IPS-20b (cell line): Measurements from ENCODE around the gene TSGA10IP.

Source experiments
- H3K27ac ChIP-seq: one replicate; pipeline ENCODE4 v1.5.1; 2013; ENCODE audit warnings: low read length
- H3K27me3 ChIP-seq: 2 replicates; pipeline ENCODE4 v1.6.1; 2013; ENCODE audit warnings: mild to moderate bottlenecking, low read length, inconsistent platforms; ENCODE audit not compliant: insufficient read depth
- H3K36me3 ChIP-seq: 2 replicates; pipeline ENCODE4 v1.6.1; 2013; ENCODE audit warnings: low read depth, mild to moderate bottlenecking, inconsistent platforms, low read length, moderate library complexity; ENCODE audit not compliant: insufficient read depth
- H3K4me1 ChIP-seq: 2 replicates; pipeline ENCODE4 v1.6.1; 2013; ENCODE audit warnings: mild to moderate bottlenecking, control low read depth, inconsistent platforms, low read length, moderate library complexity; ENCODE audit not compliant: insufficient read depth
- H3K4me3 ChIP-seq: 2 replicates; pipeline ENCODE4 v1.5.1; 2013; ENCODE audit warnings: mild to moderate bottlenecking, low read length, inconsistent platforms
- H3K9ac ChIP-seq: 2 replicates; pipeline ENCODE4 v1.6.1; 2013; ENCODE audit warnings: low read depth, mild to moderate bottlenecking, inconsistent platforms, low read length, moderate library complexity
- H3K9me3 ChIP-seq: 2 replicates; pipeline ENCODE4 v1.6.1; 2013; ENCODE audit warnings: mild to moderate bottlenecking, low read depth, low read length, inconsistent platforms; ENCODE audit not compliant: insufficient read depth

Gene TSGA10IP

GRCh38 chr11:65945430-65945911 is at the start of gene TSGA10IP:
TSS of gene TSGA10IP (plus strand) at chr11:65945480. CDS start at chr11:65945676, 196 bp downstream.
- Histone ChIP-seq H3K36me3 (no peaks in the 10 kb centered on the region), H3K9me3 (no peaks in the 10 kb centered on the region), H3K9ac (peak within 1 kb of the TSS; percentile 59; the same call in 1 of the 2 replicates), H3K27ac (peak within 1 kb of the TSS; percentile 84), H3K4me3 (peak within 1 kb of the TSS; percentile 65), H3K27me3 (no peaks in the 10 kb centered on the region), H3K4me1 (peaks cover 19% of the 10 kb centered on the region; the same call in 1 of the 2 replicates)

GRCh38 chr11:65895482-65895981 is 49.7 kb upstream of the TSGA10IP start:
- Histone ChIP-seq H3K27me3 (peaks cover 47% of the 10 kb centered on the region), H3K36me3 (no peaks in the 10 kb centered on the region), H3K4me3 (no peak overlapping the region), H3K4me1 (peaks cover 4% of the 10 kb centered on the region; the same call in 1 of the 2 replicates), H3K27ac (no peak overlapping the region), H3K9ac (no peak overlapping the region), H3K9me3 (no peaks in the 10 kb centered on the region)

GRCh38 chr11:65896034-65896999 is 49.0 kb upstream of the TSGA10IP start:
- Histone ChIP-seq H3K27me3 (peaks cover 53% of the 10 kb centered on the region), H3K4me1 (peaks cover 4% of the 10 kb centered on the region; the same call in 1 of the 2 replicates), H3K27ac (no peak overlapping the region), H3K4me3 (no peak overlapping the region), H3K9me3 (no peaks in the 10 kb centered on the region), H3K36me3 (no peaks in the 10 kb centered on the region), H3K9ac (no peak overlapping the region)

- Histone ChIP-seq H3K27ac (no peak overlapping the region), H3K9me3 (no peaks in the 10 kb centered on the region), H3K36me3 (no peaks in the 10 kb centered on the region), H3K4me3 (no peak overlapping the region), H3K4me1 (peaks cover 1% of the 10 kb centered on the region; the same call in 1 of the 2 replicates), H3K9ac (no peak overlapping the region), H3K27me3 (peaks cover 53% of the 10 kb centered on the region)
Measured at GRCh38 chr11:65897020-65897471, 48.2 kb upstream of the TSGA10IP start.

- H3K4me1 ChIP-seq = no peaks in the 10 kb centered on the region; the same call in 1 of the 2 replicates
- H3K27me3 ChIP-seq = peaks cover 70% of the 10 kb centered on the region
- H3K27ac ChIP-seq = no peak overlapping the region
- H3K36me3 ChIP-seq = no peaks in the 10 kb centered on the region
- peak overlapping the region; percentile 53; the same call in 1 of the 2 replicates for H3K9ac ChIP-seq
- H3K4me3 ChIP-seq = peak overlapping the region; percentile 65; the same call in 1 of the 2 replicates
- H3K9me3 ChIP-seq = no peaks in the 10 kb centered on the region
Measured at GRCh38 chr11:65898656-65899355, 46.5 kb upstream of the TSGA10IP start.

GRCh38 chr11:65899356-65900124 is 45.7 kb upstream of the TSGA10IP start:
- no peaks in the 10 kb centered on the region for H3K36me3 ChIP-seq
- H3K4me3 ChIP-seq = peak overlapping the region; percentile 65
- peak overlapping the region; percentile 53 for H3K9ac ChIP-seq
- H3K27ac ChIP-seq = no peak overlapping the region
- peaks cover 74% of the 10 kb centered on the region for H3K27me3 ChIP-seq
- H3K4me1 ChIP-seq = no peaks in the 10 kb centered on the region; the same call in 1 of the 2 replicates
- no peaks in the 10 kb centered on the region for H3K9me3 ChIP-seq

GRCh38 chr11:65900125-65900898 is 45.0 kb upstream of the TSGA10IP start, which contains the start of gene FOSL1:
TSS of gene FOSL1 (minus strand) at chr11:65900388. CDS start at chr11:65900339, 49 bp downstream.
- Histone ChIP-seq H3K4me1 (no peaks in the 10 kb centered on the region; the same call in 1 of the 2 replicates), H3K9me3 (no peaks in the 10 kb centered on the region), H3K27me3 (peaks cover 74% of the 10 kb centered on the region), H3K9ac (peak within 1 kb of the TSS; percentile 53), H3K4me3 (peak within 1 kb of the TSS; percentile 65), H3K36me3 (no peaks in the 10 kb centered on the region), H3K27ac (no peak within 1 kb of the TSS)

- no peak overlapping the region for H3K27ac ChIP-seq
- H3K9ac ChIP-seq = no peak overlapping the region
- peaks cover 74% of the 10 kb centered on the region for H3K27me3 ChIP-seq
- peak overlapping the region; percentile 65; the same call in 1 of the 2 replicates for H3K4me3 ChIP-seq
- no peaks in the 10 kb centered on the region for H3K36me3 ChIP-seq
- no peaks in the 10 kb centered on the region for H3K9me3 ChIP-seq
- H3K4me1 ChIP-seq = no peaks in the 10 kb centered on the region; the same call in 1 of the 2 replicates
Measured at GRCh38 chr11:65900899-65901180, 44.4 kb upstream of the TSGA10IP start.

GRCh38 chr11:65903068-65903481 is 42.2 kb upstream of the TSGA10IP start:
- no peak overlapping the region for H3K27ac ChIP-seq
- no peaks in the 10 kb centered on the region; the same call in 1 of the 2 replicates for H3K4me1 ChIP-seq
- H3K9me3 ChIP-seq = no peaks in the 10 kb centered on the region
- H3K4me3 ChIP-seq = no peak overlapping the region
- H3K36me3 ChIP-seq = no peaks in the 10 kb centered on the region
- H3K27me3 ChIP-seq = peaks cover 72% of the 10 kb centered on the region
- no peak overlapping the region for H3K9ac ChIP-seq

GRCh38 chr11:65903715-65904114 is 41.6 kb upstream of the TSGA10IP start:
- Histone ChIP-seq H3K27ac (no peak overlapping the region), H3K4me3 (no peak overlapping the region), H3K27me3 (peaks cover 67% of the 10 kb centered on the region), H3K9me3 (no peaks in the 10 kb centered on the region), H3K36me3 (no peaks in the 10 kb centered on the region), H3K4me1 (no peaks in the 10 kb centered on the region; the same call in 1 of the 2 replicates), H3K9ac (no peak overlapping the region)
